GM19035 (cell line): ENCODE results near the gene PRDX4.
"Not testable (repeated sequence)": the region's sequence is repeated elsewhere in the genome, so short reads cannot be mapped to it uniquely, and the experiment has no call there.

ENCODE experiments used
- ATAC-seq: cut with Tn5 transposase; IDR thresholded peaks from one replicate; pipeline ENCODE4 v1.9.1; 2021; ENCODE audit not compliant: unreplicated experiment

Gene PRDX4

GRCh38 chrX:23667239-23668177, at the start of gene PRDX4:
TSS of gene PRDX4 (plus strand) at chrX:23667493. CDS start at chrX:23667571, 78 bp downstream.
- ATAC-seq, result peak; percentile 62

- ATAC-seq, result no peak
Observed at GRCh38 chrX:23621621-23622265, 45.5 kb upstream of the PRDX4 start.

- ATAC-seq, result no peak
Observed at GRCh38 chrX:23623797-23624196, 43.5 kb upstream of the PRDX4 start.

- no peak for ATAC-seq
Observed at GRCh38 chrX:23626651-23627050, 40.6 kb upstream of the PRDX4 start.

- ATAC-seq, result no peak
Observed at GRCh38 chrX:23628131-23628530, 39.2 kb upstream of the PRDX4 start.

GRCh38 chrX:23631136-23631535, 36.2 kb upstream of the PRDX4 start:
- ATAC-seq, result no peak

GRCh38 chrX:23633834-23634580, 33.3 kb upstream of the PRDX4 start:
- ATAC-seq, result no peak

GRCh38 chrX:23637187-23637586, 30.1 kb upstream of the PRDX4 start:
- peak; percentile 97 for ATAC-seq

- no peak for ATAC-seq
Observed at GRCh38 chrX:23643020-23643419, 24.3 kb upstream of the PRDX4 start.

GRCh38 chrX:23644744-23645143, 22.5 kb upstream of the PRDX4 start:
- no peak for ATAC-seq

- ATAC-seq, result no peak
Observed at GRCh38 chrX:23656091-23656490, 11.2 kb upstream of the PRDX4 start.

- ATAC-seq, result no peak
Observed at GRCh38 chrX:23656684-23657083, 10.6 kb upstream of the PRDX4 start.

GRCh38 chrX:23659339-23659738, 8.0 kb upstream of the PRDX4 start:
- no peak for ATAC-seq

- not testable (repeated sequence) for ATAC-seq
Observed at GRCh38 chrX:23660083-23660765, 7.1 kb upstream of the PRDX4 start.

- no peak for ATAC-seq
Observed at GRCh38 chrX:23660766-23661132, 6.5 kb upstream of the PRDX4 start.

- ATAC-seq, result no peak
Observed at GRCh38 chrX:23661671-23662070, 5.6 kb upstream of the PRDX4 start.

- peak; percentile 56 for ATAC-seq
Observed at GRCh38 chrX:23662187-23662586, 5.1 kb upstream of the PRDX4 start.

GRCh38 chrX:23662853-23663252, 4.4 kb upstream of the PRDX4 start:
- ATAC-seq, result peak; percentile 44

GRCh38 chrX:23664496-23664895, 2.8 kb upstream of the PRDX4 start:
- ATAC-seq, result no peak

- ATAC-seq, result no peak
Observed at GRCh38 chrX:23666282-23666681, 1.0 kb upstream of the PRDX4 start.

- ATAC-seq, result no peak
Observed at GRCh38 chrX:23668335-23668734, 1.0 kb downstream of the PRDX4 start.
